GM18907 (cell line): ENCODE results near the gene NAT10.

Experiments
- ATAC-seq: cut with Tn5 transposase; IDR thresholded peaks from one replicate; pipeline ENCODE4 v1.9.1; 2021; ENCODE audit warnings: mild to moderate bottlenecking, moderate library complexity; ENCODE audit not compliant: unreplicated experiment

NAT10 gene

DNA sequence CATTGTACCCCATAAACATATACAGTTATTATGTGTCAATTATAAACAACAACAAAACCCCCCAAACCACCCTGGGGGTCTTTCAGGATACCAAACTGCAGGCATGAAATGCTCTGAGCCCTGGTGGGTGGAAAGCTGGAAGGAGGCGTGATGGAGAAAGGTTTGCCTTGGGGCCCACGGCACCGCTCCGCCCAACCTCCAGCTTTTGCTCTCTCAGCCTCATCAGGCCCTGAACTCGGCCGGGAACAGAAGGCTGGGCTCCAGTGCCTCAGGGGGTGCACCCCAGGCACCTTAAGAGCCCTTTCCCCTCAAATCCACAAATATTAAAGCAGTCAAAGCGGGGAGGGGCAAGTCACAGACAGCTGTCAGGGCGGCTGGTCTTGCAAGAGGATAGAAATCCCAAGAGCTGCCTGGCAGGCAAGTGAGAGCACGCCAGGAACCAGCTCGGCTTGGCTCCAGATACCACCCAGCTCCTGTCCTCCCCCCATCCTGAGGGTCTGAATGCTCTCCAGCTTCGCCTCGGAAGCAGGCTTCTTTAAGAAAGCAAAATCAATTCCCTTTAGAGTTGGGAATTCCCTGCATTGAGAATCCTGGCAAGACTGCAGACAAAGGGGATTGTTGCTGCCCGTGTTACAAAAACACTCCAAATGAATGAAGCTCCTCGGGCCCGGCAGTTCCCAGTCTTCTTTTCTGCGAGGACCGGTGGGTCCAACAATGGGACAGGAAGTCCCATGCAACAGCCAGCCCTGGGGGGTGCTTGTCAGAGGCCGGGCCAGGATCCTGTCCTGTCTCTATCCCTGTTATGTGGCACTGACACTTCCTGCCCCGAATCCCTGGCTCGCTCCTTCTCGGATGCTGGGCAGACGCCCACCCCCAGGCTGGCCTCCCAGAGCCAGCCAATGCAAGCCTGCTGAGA, 80.8 kb downstream of the NAT10 start:
- ATAC-seq = no peak

DNA sequence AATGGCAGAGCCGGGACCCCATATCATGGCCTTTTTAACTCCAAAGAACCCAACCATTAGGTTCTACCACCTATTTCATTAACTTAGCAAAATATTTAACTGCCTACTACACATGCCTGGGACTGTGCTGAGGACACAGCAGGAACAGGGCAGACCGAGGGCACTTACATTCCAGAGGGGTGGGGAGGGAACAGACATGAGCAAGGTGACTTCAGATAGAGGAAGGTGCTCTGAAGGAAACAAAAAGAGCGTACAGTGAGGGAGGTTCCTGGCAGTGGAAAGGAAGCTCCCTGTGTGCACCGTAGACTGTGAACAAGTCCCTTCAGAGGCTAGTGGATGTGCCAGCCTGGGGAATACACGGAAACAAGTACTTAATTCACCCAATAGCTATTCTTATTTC, 82.8 kb downstream of the NAT10 start:
- ATAC-seq = no peak

DNA sequence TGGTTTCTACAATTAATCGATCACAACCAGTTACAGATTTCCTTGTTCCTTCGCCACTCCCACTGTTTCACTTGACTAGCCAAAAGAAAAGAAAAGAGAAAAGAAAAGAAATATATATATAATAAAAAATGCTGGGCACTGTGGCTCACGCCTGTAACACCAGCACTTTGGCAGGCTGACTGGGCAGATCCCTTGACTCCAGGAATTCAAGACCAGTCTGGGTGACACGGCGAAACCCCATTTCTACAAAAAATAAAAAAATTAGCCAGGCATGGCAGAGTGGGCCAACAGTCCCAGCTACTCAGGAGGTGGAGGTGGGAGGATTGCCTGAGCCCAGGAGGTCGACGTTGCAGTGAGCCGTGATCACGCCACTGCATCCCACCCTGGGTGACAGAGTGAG, 83.8 kb downstream of the NAT10 start:
- ATAC-seq = no peak

DNA sequence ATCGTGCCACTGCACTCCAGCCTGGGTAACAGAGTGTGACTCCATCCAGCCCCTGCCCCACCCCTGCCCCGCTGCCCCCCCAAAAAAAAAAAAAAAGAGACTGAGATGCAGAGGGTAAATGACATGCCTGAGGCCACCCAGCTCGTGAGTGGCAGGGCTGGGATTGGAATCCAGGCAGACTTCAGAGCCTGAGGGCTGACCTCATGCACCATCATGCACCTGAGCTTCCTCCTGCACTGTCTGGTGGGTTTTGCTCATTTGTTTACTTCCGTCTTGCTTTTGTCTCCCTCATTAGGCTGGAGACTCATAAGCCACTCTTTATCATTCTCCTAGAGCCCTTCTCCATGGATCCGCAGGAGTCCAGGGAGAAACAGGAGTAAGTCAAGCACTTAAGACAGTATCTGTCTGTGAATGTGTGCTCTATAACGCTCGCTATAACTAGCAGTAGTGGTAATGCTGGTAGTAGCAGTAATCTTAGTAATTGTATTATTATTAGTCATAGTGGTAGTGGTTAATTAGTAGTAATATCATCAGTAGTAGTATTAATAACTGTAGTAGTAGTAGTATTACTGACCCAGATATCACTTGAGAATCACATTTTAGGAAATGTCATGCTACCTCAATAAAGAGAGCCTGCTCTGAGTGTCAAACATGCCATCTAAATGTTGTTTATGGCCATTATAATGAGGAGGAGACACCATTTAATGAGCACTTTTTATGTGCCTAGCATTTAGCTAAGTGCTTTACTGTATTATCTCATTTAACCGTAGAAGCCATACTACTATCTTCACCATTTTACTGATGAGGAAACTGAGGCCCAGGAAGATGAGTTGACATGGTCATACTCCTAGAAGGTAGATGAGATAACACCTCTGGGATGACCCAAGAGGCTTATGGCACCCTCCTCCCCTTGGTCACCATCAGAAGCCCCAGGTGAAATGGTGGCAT, 85.0 kb downstream of the NAT10 start:
- peak; percentile 51 for ATAC-seq

DNA sequence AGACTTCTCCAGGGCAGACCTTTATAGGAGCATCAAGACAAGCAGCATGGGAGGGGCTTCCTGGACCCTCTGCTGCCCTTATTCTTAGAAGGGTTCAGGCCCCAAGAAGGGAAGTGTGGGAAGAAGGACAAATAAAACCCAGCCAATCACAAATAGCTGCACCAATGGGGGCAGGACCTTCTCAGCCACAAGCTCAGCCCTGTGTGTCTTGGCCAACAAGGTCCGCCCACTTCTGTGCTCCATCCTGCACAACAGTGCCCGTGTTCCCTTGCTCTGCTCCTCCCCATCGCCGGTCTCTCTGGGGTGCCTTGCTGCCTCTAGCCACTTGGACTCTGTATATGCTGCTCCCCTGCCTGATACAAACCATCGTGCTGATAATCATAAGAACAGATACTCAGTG, 86.1 kb downstream of the NAT10 start:
- ATAC-seq = no peak

DNA sequence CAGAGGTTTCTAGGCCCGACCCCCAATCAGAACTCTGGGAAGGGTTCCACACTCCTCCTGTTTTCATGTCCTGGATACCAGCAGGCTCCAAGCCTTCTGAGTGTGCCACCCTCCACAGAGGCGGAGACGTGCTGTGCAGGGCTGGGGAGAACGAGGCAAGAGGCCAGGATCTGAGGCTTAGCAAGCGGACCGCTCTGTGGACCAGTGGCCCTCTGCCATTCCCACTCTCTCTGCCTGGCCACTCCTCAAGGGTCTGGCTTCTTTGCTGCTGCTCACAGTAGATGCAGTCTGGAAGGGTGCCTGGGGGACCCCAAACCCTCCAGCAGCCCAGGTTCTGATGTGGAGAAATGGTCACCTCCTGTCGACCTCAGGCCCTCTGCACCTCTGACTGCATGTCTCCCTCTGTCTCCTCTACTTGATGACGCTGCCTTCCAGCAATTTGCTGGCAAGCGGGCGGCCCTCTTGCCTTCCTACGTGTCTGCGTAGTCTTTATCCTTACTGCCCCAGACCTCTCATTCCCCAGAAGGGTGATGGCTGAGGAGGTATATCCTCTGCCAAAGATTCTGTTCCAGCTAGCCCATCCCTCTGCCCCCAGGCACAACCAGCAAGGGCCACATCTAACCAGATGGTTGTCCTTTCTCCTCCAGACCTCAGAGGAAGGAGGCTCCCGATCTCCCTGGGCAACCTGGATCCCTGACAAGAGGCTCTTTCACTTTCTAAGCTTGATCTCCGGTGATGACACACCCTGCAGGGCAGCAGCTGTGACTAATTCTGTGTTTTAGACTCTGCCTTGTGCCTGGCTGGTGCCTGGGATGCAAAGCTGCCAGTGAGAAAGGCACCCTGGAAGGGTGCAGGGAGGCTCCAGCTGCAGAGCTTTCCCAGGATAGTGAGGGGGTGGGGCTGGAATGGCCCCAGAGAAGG, 87.3 kb downstream of the NAT10 start:
- no peak for ATAC-seq

DNA sequence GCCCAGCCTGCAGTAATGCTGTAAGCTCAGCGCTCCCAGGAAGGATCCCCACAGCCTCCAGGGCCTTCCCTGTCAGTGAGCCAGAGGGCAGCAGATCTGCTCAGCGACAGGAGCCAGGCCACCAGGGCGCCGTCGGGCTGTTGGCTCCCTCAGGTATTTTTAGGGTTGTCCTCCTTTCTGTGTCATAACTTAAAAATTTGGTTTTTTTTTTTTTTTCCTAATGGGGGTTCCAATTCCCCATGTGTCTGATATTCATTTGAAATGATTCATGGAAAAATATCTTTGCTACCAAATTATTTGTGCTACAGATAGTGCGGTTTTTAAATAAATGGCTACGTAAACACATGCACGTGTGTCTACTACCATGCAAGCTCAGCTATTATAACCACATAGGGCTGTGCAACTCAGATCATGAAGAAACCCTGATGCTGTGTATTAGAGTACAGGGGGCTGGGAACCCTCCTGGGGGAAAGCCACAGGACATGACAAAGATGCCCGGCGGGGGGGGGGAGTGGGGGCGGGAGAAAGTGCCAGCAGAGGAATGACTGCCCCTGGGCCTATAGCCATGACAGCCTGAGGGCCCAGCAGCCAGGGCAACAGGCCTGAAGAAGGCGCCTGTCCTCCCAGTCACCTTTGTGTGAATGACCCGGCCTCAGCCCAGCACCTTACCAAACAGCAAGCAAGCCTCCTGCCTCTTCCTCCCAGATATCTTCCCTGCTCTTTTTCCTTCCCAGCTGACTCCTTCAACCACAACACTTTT, 89.3 kb downstream of the NAT10 start:
- no peak for ATAC-seq
